Epithelial cell of esophagus (primary cell): Measurements from ENCODE around the gene RNF151.
A peak's percentile ranks its signal among the peaks of the same experiment; 100 is the strongest.
"Not testable (repeated sequence)": the region's sequence is repeated elsewhere in the genome, so short reads cannot be mapped to it uniquely, and the experiment has no call there.

ENCODE experiments used
- DNase-seq: peaks from one replicate; pipeline ENCODE4 v3.0.0; 2010; ENCODE audit warnings: low read depth
- H3K4me3 ChIP-seq: 2 replicates; pipeline ENCODE4 v1.5.1; 2011; ENCODE audit warnings: mild to moderate bottlenecking, low read length, control low read depth
- CTCF ChIP-seq: IDR thresholded peaks from 2 replicates; pipeline ENCODE4 v1.5.1; 2011; ENCODE audit warnings: low read depth, mild to moderate bottlenecking, low read length, control low read depth, inconsistent platforms; ENCODE audit not compliant: insufficient read depth; ENCODE audit errors: missing control alignments

Gene RNF151

GRCh38 chr16:1938910-1939309 lies 27.7 kb upstream of the RNF151 start:
- DNase-seq = no peak
- H3K4me3 ChIP-seq = no peak overlapping the region
- no peak for TF ChIP-seq CTCF

GRCh38 chr16:1939833-1940232 lies 26.8 kb upstream of the RNF151 start:
- DNase-seq, H3K4me3 ChIP-seq: not testable (repeated sequence)

- no peak overlapping the region for H3K4me3 ChIP-seq
- DNase-seq = no peak
- TF ChIP-seq CTCF = no peak
These were observed 26.1 kb upstream of the RNF151 start for GRCh38 chr16:1940273-1941161.

GRCh38 chr16:1941162-1942046 lies 25.3 kb upstream of the RNF151 start:
- peak overlapping the region; percentile 74 for H3K4me3 ChIP-seq
- DNase-seq = no peak
- no peak for TF ChIP-seq CTCF

- peak; percentile 56 for DNase-seq
- peak overlapping the region; percentile 74 for H3K4me3 ChIP-seq
- no peak for TF ChIP-seq CTCF
These were observed 24.4 kb upstream of the RNF151 start for GRCh38 chr16:1942047-1942809.

GRCh38 chr16:1942810-1943726 lies 23.6 kb upstream of the RNF151 start, which contains the start of gene MSRB1:
TSS of gene MSRB1 (minus strand) at chr16:1943199. CDS start at chr16:1943156, 43 bp downstream.
- peak within 1 kb of the TSS; percentile 74 for H3K4me3 ChIP-seq
- no peak for TF ChIP-seq CTCF
- DNase-seq = peak; percentile 98
